Natural killer cell (primary cell): ENCODE measurements around the gene COL4A3. TPM values are rescaled to one million over a fixed set of nuclear protein-coding genes. Genes with fewer than 3 reads are reported as not detected.

Experiments
- ATAC-seq, 3 donors: fragments of 150-1000 bp in 2 of 3; fragments of 200-7000 bp in 1 of 3; cut with Tn5 transposase; 1 replicate in 1 of 3; 2 replicates in 2 of 3; pipeline ENCODE4 v1.10.0; 2021; ENCODE audit warnings: mild to moderate bottlenecking in 2 of 3, moderate library complexity in 2 of 3
- DNase-seq, 2 donors: peaks; one replicate each; pipeline versions ENCODE4 v3.0.0 to v3.0.0-alpha.2; 2013 to 2021; ENCODE audit warnings: mixed read lengths in 1 of 2
- H3K27ac ChIP-seq: one replicate; pipeline ENCODE4 v1.5.1; 2013; ENCODE audit warnings: mild to moderate bottlenecking, low read length
- H3K27me3 ChIP-seq: one replicate; pipeline ENCODE4 v1.6.1; 2013; ENCODE audit warnings: low read length; ENCODE audit not compliant: control insufficient read depth, insufficient read depth
- H3K36me3 ChIP-seq: one replicate; pipeline ENCODE4 v1.6.1; 2013; ENCODE audit warnings: low read length; ENCODE audit not compliant: control insufficient read depth, insufficient read depth
- H3K4me1 ChIP-seq: one replicate; pipeline ENCODE4 v1.6.1; 2013; ENCODE audit warnings: low read length; ENCODE audit not compliant: control insufficient read depth, insufficient read depth
- H3K4me3 ChIP-seq: one replicate; pipeline ENCODE4 v1.5.1; 2013; ENCODE audit warnings: low read length
- H3K9me3 ChIP-seq: one replicate; pipeline ENCODE4 v1.6.1; 2013; ENCODE audit warnings: low read length; ENCODE audit not compliant: control insufficient read depth, insufficient read depth
- H3K27ac Mint-ChIP-seq, 2 donors: one replicate each; pipeline ENCODE4 v1.8.0; 2022; ENCODE audit warnings: mild to moderate bottlenecking in 2 of 2, mixed read lengths in 2 of 2, moderate library complexity in 1 of 2
- H3K27me3 Mint-ChIP-seq, 2 donors: one replicate each; pipeline ENCODE4 v1.8.0; 2022; ENCODE audit warnings: low read depth in 2 of 2, mixed read lengths in 2 of 2
- H3K36me3 Mint-ChIP-seq: one replicate; pipeline ENCODE4 v1.8.0; 2022; ENCODE audit warnings: mixed read lengths
- H3K4me1 Mint-ChIP-seq, 2 donors: one replicate each; pipeline ENCODE4 v1.8.0; 2022; ENCODE audit warnings: mixed read lengths in 2 of 2
- H3K4me3 Mint-ChIP-seq: one replicate; pipeline ENCODE4 v1.8.0; 2022; ENCODE audit warnings: mild to moderate bottlenecking, moderate library complexity, mixed read lengths
- H3K9me3 Mint-ChIP-seq, 2 donors: one replicate each; pipeline ENCODE4 v1.8.0; 2022; ENCODE audit warnings: mixed read lengths in 2 of 2
- WGBS: methylation state at CpG from one replicate; pipeline ENCODE4 v1.1.7; 2013; ENCODE audit warnings: missing lambda C conversion rate; ENCODE audit not compliant: insufficient coverage; 5-methylcytosine and 5-hydroxymethylcytosine counted together
- intact Hi-C: fragments of 100-400 bp; cut with micrococcal nuclease; formaldehyde crosslinking; loops from one replicate; pipeline ENCODE4 v1.14.2; 2022
- total RNA-seq, 4 donors: library from RNA; stranded (reverse); fragments of 120-200 nt in 1 of 4; gene quantifications; one replicate each; pipeline versions ENCODE4 v1.2.3 to v1.2.4, GENCODE V29; 2013 to 2022
- TF ChIP-seq, protein P1 (sequence below): fragments of 200-600 bp; IDR thresholded peaks from one replicate; pipeline ENCODE4 v1.8.0; 2022; ENCODE audit warnings: antibody characterized with exemption

The COL4A3 gene
- total RNA-seq, 3 donors from 2014 or later (not counting 1 experiment from before 2014, with no cell fraction given): 0.45 to 1.8 (median 1.0) TPM

DNA sequence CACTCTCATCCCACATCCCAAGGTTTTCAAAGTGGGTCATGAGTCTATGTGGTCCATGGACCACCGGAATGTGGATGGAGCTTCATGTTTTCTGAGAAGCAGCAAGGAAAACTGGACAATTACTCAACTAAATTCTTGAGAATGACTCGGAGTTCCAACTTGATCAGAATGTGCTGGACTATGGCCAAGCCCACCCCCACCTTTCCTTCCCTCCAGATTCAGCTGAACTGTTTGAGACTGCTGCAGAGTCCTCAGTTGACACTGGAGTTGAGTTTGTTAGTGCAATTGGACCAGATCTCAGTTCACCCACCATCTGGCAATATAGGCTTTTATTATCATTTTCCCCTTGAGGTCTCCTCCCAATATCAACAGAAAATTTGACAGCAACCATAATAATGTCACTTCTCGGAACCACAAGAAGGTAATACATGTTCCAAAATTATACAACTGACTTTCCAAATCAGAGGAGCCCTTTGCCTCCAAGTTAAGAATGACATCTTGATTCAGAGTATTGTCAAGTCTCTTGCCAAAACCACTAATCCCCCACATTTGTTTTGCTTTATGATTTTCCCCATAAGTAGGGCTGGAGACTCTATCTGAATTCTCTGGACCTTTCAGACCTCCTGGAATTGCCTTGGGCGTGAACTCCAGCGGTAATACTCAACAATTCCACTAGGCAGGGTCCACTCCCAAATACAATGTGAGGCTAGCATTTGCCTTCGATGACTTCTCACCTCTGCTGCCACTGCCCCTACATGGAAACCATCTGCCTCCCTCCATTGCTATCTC, 9.2 kb upstream of the COL4A3 start:
- TF ChIP-seq, protein P1, sequence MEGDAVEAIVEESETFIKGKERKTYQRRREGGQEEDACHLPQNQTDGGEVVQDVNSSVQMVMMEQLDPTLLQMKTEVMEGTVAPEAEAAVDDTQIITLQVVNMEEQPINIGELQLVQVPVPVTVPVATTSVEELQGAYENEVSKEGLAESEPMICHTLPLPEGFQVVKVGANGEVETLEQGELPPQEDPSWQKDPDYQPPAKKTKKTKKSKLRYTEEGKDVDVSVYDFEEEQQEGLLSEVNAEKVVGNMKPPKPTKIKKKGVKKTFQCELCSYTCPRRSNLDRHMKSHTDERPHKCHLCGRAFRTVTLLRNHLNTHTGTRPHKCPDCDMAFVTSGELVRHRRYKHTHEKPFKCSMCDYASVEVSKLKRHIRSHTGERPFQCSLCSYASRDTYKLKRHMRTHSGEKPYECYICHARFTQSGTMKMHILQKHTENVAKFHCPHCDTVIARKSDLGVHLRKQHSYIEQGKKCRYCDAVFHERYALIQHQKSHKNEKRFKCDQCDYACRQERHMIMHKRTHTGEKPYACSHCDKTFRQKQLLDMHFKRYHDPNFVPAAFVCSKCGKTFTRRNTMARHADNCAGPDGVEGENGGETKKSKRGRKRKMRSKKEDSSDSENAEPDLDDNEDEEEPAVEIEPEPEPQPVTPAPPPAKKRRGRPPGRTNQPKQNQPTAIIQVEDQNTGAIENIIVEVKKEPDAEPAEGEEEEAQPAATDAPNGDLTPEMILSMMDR: no peak
- H3K4me3 ChIP-seq: no peak overlapping the region
- Mint-ChIP-seq H3K9me3 (peaks cover 0 to 2% of the 10 kb centered on the region in 2 donors), H3K4me1 (no peaks in the 10 kb centered on the region), H3K36me3 (no peaks in the 10 kb centered on the region), H3K27ac (no peak overlapping the region), H3K27me3 (peaks cover 19 to 28% of the 10 kb centered on the region in 2 donors), H3K4me3 (no peak overlapping the region)
- intact Hi-C loops: no loop called here
- DNase-seq: no peak
- H3K4me1 ChIP-seq: no peaks in the 10 kb centered on the region
- 85% methylated on average over 6 of the region's 6 CpGs for WGBS
- no peak for ATAC-seq
- no peak overlapping the region for H3K27ac ChIP-seq
- H3K27me3 ChIP-seq: no peaks in the 10 kb centered on the region
- no peaks in the 10 kb centered on the region for H3K9me3 ChIP-seq
- no peaks in the 10 kb centered on the region for H3K36me3 ChIP-seq

DNA sequence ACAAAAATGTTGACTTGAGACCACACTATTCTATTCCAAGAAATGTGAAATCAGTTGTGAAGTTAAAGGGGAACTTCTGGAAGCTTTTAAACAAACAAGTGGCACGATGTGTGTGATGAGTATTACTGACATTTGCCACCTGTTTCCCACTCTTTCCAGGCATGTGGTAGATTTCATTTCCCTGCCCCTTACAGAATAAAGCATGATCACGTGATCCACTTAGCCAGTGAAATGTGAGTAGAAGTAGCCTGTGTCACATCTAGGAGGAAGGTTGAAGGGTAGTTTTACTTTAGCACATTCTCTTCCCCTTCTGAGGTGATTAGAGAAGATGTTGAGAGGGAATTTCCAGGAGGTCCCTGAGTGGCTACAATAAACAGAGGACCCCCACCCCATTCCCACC, 4.3 kb upstream of the COL4A3 start:
- Mint-ChIP-seq H3K27ac (no peak overlapping the region), H3K36me3 (no peaks in the 10 kb centered on the region), H3K4me1 (peaks cover 0 to 5% of the 10 kb centered on the region in 2 donors), H3K4me3 (no peak overlapping the region), H3K27me3 (peaks cover 24 to 54% of the 10 kb centered on the region in 2 donors), H3K9me3 (peaks cover 0 to 2% of the 10 kb centered on the region in 2 donors)
- intact Hi-C loops: no loop called here
- no peak overlapping the region for H3K4me3 ChIP-seq
- DNase-seq (no peak), ATAC-seq (no peak)
- no CpG with 5 or more reads among the region's 2 CpGs for WGBS
- peaks cover 13% of the 10 kb centered on the region for H3K4me1 ChIP-seq
- no peaks in the 10 kb centered on the region for H3K36me3 ChIP-seq
- TF ChIP-seq, protein P1: no peak
- H3K27ac ChIP-seq: no peak overlapping the region
- H3K27me3 ChIP-seq: peaks cover 3% of the 10 kb centered on the region
- H3K9me3 ChIP-seq: no peaks in the 10 kb centered on the region

DNA sequence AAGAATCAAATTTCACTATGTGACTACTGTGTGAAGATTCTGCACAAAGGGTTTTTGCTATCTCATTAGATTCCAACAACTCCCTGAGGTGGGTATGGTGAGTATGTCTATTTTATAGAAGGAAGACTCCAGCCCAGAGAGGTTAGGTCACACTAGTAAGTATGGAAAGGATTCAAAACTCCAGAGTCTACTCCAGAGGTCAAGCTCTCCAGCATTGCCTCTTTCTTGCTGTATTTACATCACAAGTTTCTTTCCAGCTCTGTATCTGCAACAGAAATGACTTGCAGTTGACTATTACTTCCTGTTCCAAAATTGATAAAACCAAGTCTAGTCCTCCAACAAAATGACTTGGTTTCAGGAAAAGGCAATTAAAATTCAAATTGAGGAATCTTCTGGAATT, 2.5 kb upstream of the COL4A3 start:
- Mint-ChIP-seq H3K27ac (no peak overlapping the region), H3K4me3 (no peak overlapping the region), H3K9me3 (peaks cover 0 to 2% of the 10 kb centered on the region in 2 donors), H3K36me3 (no peaks in the 10 kb centered on the region), H3K4me1 (peaks cover 0 to 5% of the 10 kb centered on the region in 2 donors), H3K27me3 (peaks cover 21 to 61% of the 10 kb centered on the region in 2 donors)
- H3K27me3 ChIP-seq: peaks cover 8% of the 10 kb centered on the region
- no peak overlapping the region for H3K4me3 ChIP-seq
- no peaks in the 10 kb centered on the region for H3K36me3 ChIP-seq
- peaks cover 13% of the 10 kb centered on the region for H3K4me1 ChIP-seq
- TF ChIP-seq, protein P1: no peak
- H3K27ac ChIP-seq: no peak overlapping the region
- ATAC-seq (no peak), DNase-seq (no peak)
- intact Hi-C loops: no loop called here
- H3K9me3 ChIP-seq: no peaks in the 10 kb centered on the region
